ENCODE data around the gene SAMD3.

GRCh38 chr6:130245267-130245666 lies 22.5 kb upstream of the SAMD3 start:
- TF ChIP-seq POLR2A (IDR thresholded peaks at IDR 0.05; ENCODE audit: low read length): no peak
- TF ChIP-seq GATA1 (IDR thresholded peaks at IDR 0.05; ENCODE audit: low read depth, low read length): no peak
